H1 (cell line): ENCODE measurements around the gene IL5RA. TPM values are rescaled to one million over a fixed set of nuclear protein-coding genes. Genes with fewer than 3 reads are reported as not detected.

ENCODE experiments used
- CTCF ChIA-PET: fragments of 300-600 bp; sonication (Branson Sonifier 250); formaldehyde crosslinking; loops from one replicate; lab custom pipeline; 2021; ENCODE audit not compliant: partially characterized antibody; lab: Charles Lee
- POLR2A ChIA-PET: fragments of 300-600 bp; sonication (Branson Sonifier 250); formaldehyde crosslinking; loops from one replicate; lab custom pipeline; 2021; ENCODE audit warnings: inconsistent platforms; ENCODE audit not compliant: partially characterized antibody; lab: Charles Lee
- DNase-seq, 2 experiments: peaks; one replicate each; pipeline versions ENCODE4 v3.0.0 to v3.0.0-alpha.2; 2010 to 2022; ENCODE audit warnings: low spot score in 2 of 2, low read depth in 1 of 2, mixed read lengths in 1 of 2
- FAIRE-seq: peaks from 2 replicates; lab custom pipeline; 2011; peaks lifted over from hg19 to GRCh38; lab: Jason Lieb, UNC
- H2AFZ ChIP-seq: 2 replicates; pipeline ENCODE4 v1.8.1; 2012; ENCODE audit warnings: low read length, inconsistent platforms
- H2AK5ac ChIP-seq: 2 replicates; pipeline ENCODE4 v1.6.1; 2013; ENCODE audit warnings: low read depth, low read length
- H2BK120ac ChIP-seq: replicated peaks from 2 replicates; pipeline ENCODE3; 2013; ENCODE audit warnings: low read depth, low read length, inconsistent platforms
- H2BK12ac ChIP-seq: 2 replicates; pipeline ENCODE4 v1.6.1; 2013; ENCODE audit warnings: low read depth, low read length
- H2BK15ac ChIP-seq: 2 replicates; pipeline ENCODE4 v1.6.1; 2013; ENCODE audit warnings: low read length
- H2BK20ac ChIP-seq: 2 replicates; pipeline ENCODE4 v1.6.1; 2013; ENCODE audit warnings: low read length
- H2BK5ac ChIP-seq: 2 replicates; pipeline ENCODE4 v1.6.1; 2013; ENCODE audit warnings: low read depth, low read length
- H3K14ac ChIP-seq: 2 replicates; pipeline ENCODE4 v1.6.1; 2013; ENCODE audit warnings: inconsistent platforms; ENCODE audit not compliant: insufficient read length
- H3K18ac ChIP-seq: 2 replicates; pipeline ENCODE4 v1.6.1; 2013; ENCODE audit warnings: low read length; ENCODE audit errors: extremely low read depth
- H3K23ac ChIP-seq: 2 replicates; pipeline ENCODE4 v1.6.1; 2013; ENCODE audit warnings: inconsistent platforms; ENCODE audit not compliant: insufficient read length
- H3K23me2 ChIP-seq: 2 replicates; pipeline ENCODE4 v1.6.1; 2013; ENCODE audit warnings: low read depth, low read length
- H3K27ac ChIP-seq: 2 replicates; pipeline ENCODE4 v1.6.1; 2011; ENCODE audit warnings: low read depth, low read length, inconsistent platforms
- H3K27me3 ChIP-seq, 4 experiments: replicated peaks in 1 of 4; 1 replicate in 1 of 4; 2 replicates in 3 of 4; pipeline versions ENCODE4 v1.6.1 to v1.8.1; 2011 to 2013; ENCODE audit warnings: low read length in 3 of 4, mild to moderate bottlenecking in 3 of 4, inconsistent platforms in 2 of 4, mixed read lengths in 2 of 4, moderate library complexity in 1 of 4; ENCODE audit not compliant: control insufficient read depth in 3 of 4, insufficient read depth in 3 of 4; ENCODE audit errors: extremely low read depth in 1 of 4
- H3K36me3 ChIP-seq, 4 experiments: 2 replicates each; pipeline versions ENCODE4 v1.6.1 to v1.8.1; 2011 to 2013; ENCODE audit warnings: mild to moderate bottlenecking in 4 of 4, low read length in 3 of 4, moderate library complexity in 2 of 4, control low read depth in 1 of 4, inconsistent platforms in 1 of 4; ENCODE audit not compliant: insufficient read depth in 4 of 4, control insufficient read depth in 2 of 4
- H3K4ac ChIP-seq: replicated peaks from 2 replicates; pipeline ENCODE3; 2013; ENCODE audit warnings: low read length, low read depth, mixed read lengths, inconsistent platforms; ENCODE audit not compliant: insufficient read length
- H3K4me1 ChIP-seq, 4 experiments: replicated peaks in 1 of 4; 1 replicate in 1 of 4; 2 replicates in 3 of 4; pipeline versions ENCODE4 v1.6.1 to v1.8.1; 2011 to 2013; ENCODE audit warnings: low read length in 3 of 4, inconsistent platforms in 2 of 4, mixed read lengths in 1 of 4; ENCODE audit not compliant: insufficient read depth in 4 of 4, control insufficient read depth in 3 of 4
- H3K4me2 ChIP-seq, 2 experiments: 2 replicates each; pipeline versions ENCODE4 v1.6.1 to v1.8.1; 2011 to 2013; ENCODE audit warnings: low read depth in 2 of 2, low read length in 2 of 2, control low read depth in 1 of 2, inconsistent platforms in 1 of 2, mild to moderate bottlenecking in 1 of 2; ENCODE audit not compliant: insufficient read depth in 1 of 2
- H3K4me3 ChIP-seq, 4 experiments: fragments of 200-600, 300-600 bp in 1 of 4; sonication (generic), shearing (Covaris generic), sonication (Bioruptor Twin) in 1 of 4; 2 replicates each; pipeline versions ENCODE4 v1.5.1 to v1.8.1; 2011 to 2016; ENCODE audit warnings: low read length in 4 of 4, low read depth in 3 of 4, control low read depth in 2 of 4, inconsistent platforms in 2 of 4, mild to moderate bottlenecking in 2 of 4, mixed read lengths in 1 of 4, moderate library complexity in 1 of 4; ENCODE audit not compliant: insufficient read depth in 2 of 4; ENCODE audit errors: extremely low read depth in 1 of 4
- H3K56ac ChIP-seq: replicated peaks from 2 replicates; pipeline ENCODE3; 2013; ENCODE audit warnings: low read depth, mild to moderate bottlenecking, mixed read lengths, low read length, inconsistent platforms; ENCODE audit not compliant: insufficient read length
- H3K79me1 ChIP-seq: 2 replicates; pipeline ENCODE4 v1.6.1; 2013; ENCODE audit warnings: low read depth, low read length, control low read depth
- H3K79me2 ChIP-seq, 2 experiments: 2 replicates each; pipeline versions ENCODE4 v1.6.1 to v1.8.1; 2012 to 2013; ENCODE audit warnings: low read length in 2 of 2, mild to moderate bottlenecking in 2 of 2, inconsistent platforms in 1 of 2; ENCODE audit not compliant: insufficient read depth in 2 of 2, control insufficient read depth in 1 of 2
- H3K9ac ChIP-seq, 4 experiments: replicated peaks in 1 of 4; 1 replicate in 1 of 4; 2 replicates in 3 of 4; pipeline versions ENCODE4 v1.6.1 to v1.8.1; 2011 to 2013; ENCODE audit warnings: low read depth in 3 of 4, low read length in 3 of 4, control low read depth in 2 of 4, mild to moderate bottlenecking in 2 of 4, moderate library complexity in 2 of 4, inconsistent platforms in 1 of 4; ENCODE audit errors: extremely low read depth in 1 of 4
- H3K9me3 ChIP-seq, 2 experiments: 2 replicates each; pipeline versions ENCODE4 v1.6.1 to v1.8.1; 2012 to 2013; ENCODE audit warnings: mild to moderate bottlenecking in 2 of 2, moderate library complexity in 2 of 2, control low read depth in 1 of 2, inconsistent platforms in 1 of 2, low read depth in 1 of 2, low read length in 1 of 2, mixed read lengths in 1 of 2; ENCODE audit not compliant: insufficient read depth in 2 of 2
- H4K20me1 ChIP-seq, 2 experiments: replicated peaks in 1 of 2; 2 replicates each; pipeline versions ENCODE3 to v1.8.1; 2011 to 2013; ENCODE audit warnings: inconsistent platforms in 2 of 2, low read length in 2 of 2, mild to moderate bottlenecking in 1 of 2; ENCODE audit not compliant: insufficient read depth in 2 of 2, control insufficient read depth in 1 of 2
- H4K5ac ChIP-seq: 2 replicates; pipeline ENCODE4 v1.6.1; 2013; ENCODE audit warnings: low read length, low read depth, mixed read lengths, inconsistent platforms; ENCODE audit not compliant: insufficient read length
- H4K8ac ChIP-seq: 2 replicates; pipeline ENCODE4 v1.8.0; 2013; ENCODE audit warnings: mild to moderate bottlenecking, moderate library complexity, low read length, inconsistent platforms; ENCODE audit not compliant: insufficient read depth; ENCODE audit errors: extremely low read depth
- H4K91ac ChIP-seq: replicated peaks from 2 replicates; pipeline ENCODE3; 2013; ENCODE audit warnings: low read length, mixed read lengths, inconsistent platforms; ENCODE audit not compliant: insufficient read length
- BCL11A ChIP-seq, 2 experiments: IDR thresholded peaks; one replicate each; pipeline ENCODE4 v1.6.1; 2011; ENCODE audit warnings: low read depth in 2 of 2, low read length in 2 of 2, mild to moderate bottlenecking in 2 of 2
- GTF2F1 ChIP-seq: IDR thresholded peaks from 2 replicates; pipeline ENCODE4 v1.6.1; 2012; ENCODE audit warnings: low read depth, low read length, improper control_type of control experiment, borderline replicate concordance
- HDAC2 ChIP-seq, 2 experiments: fragments of 300-600 bp in 1 of 2; sonication (generic) in 1 of 2; IDR thresholded peaks; 2 replicates each; pipeline ENCODE4 v1.6.1; 2011 to 2012; ENCODE audit warnings: low read depth in 2 of 2, low read length in 2 of 2, mild to moderate bottlenecking in 2 of 2, moderate library complexity in 2 of 2, borderline replicate concordance in 1 of 2, inconsistent platforms in 1 of 2
- KDM4A ChIP-seq: IDR thresholded peaks from one replicate; pipeline ENCODE4 v1.7.1; 2012; ENCODE audit warnings: low read depth, mild to moderate bottlenecking, moderate library complexity, low read length, inconsistent platforms; ENCODE audit not compliant: severe bottlenecking
- MAFK ChIP-seq: IDR thresholded peaks from 2 replicates; pipeline ENCODE4 v1.6.1; 2012; ENCODE audit warnings: low read depth, mild to moderate bottlenecking, improper control_type of control experiment, low read length
- MAX ChIP-seq: IDR thresholded peaks from 2 replicates; pipeline ENCODE4 v1.6.1; 2012; ENCODE audit warnings: inconsistent platforms
- NANOG ChIP-seq: IDR thresholded peaks from 2 replicates; pipeline ENCODE4 v1.6.1; 2011; ENCODE audit warnings: low read length, low read depth, mild to moderate bottlenecking, inconsistent platforms; ENCODE audit not compliant: insufficient read depth, poor library complexity, severe bottlenecking
- POLR2A ChIP-seq, 2 experiments: IDR thresholded peaks; 1 replicate in 1 of 2; 2 replicates in 1 of 2; pipeline ENCODE4 v1.6.1; 2011; ENCODE audit warnings: low read depth in 2 of 2, low read length in 2 of 2, mild to moderate bottlenecking in 2 of 2; ENCODE audit errors: control extremely low read depth in 1 of 2
- RNF2 ChIP-seq: fragments of 200-900, 300-1000 bp; sonication (generic); IDR thresholded peaks from 2 replicates; pipeline ENCODE4 v1.7.1; 2016; ENCODE audit warnings: borderline replicate concordance, low read depth, mild to moderate bottlenecking, antibody characterized with exemption, low read length; ENCODE audit not compliant: poor library complexity, severe bottlenecking; ENCODE audit errors: missing control alignments
- RXRA ChIP-seq: IDR thresholded peaks from 2 replicates; pipeline ENCODE4 v1.6.1; 2011; ENCODE audit warnings: low read depth, mild to moderate bottlenecking, low read length, moderate library complexity; ENCODE audit not compliant: insufficient read depth
- SUZ12 ChIP-seq: fragments of 200-600 bp; sonication (generic); IDR thresholded peaks from 2 replicates; pipeline ENCODE4 v1.6.1; 2012; ENCODE audit warnings: mild to moderate bottlenecking, inconsistent platforms, low read length, moderate library complexity, mixed read lengths
- TBP ChIP-seq: IDR thresholded peaks from 2 replicates; pipeline ENCODE4 v1.6.1; 2011; ENCODE audit warnings: low read depth, low read length, improper control_type of control experiment
- USF2 ChIP-seq: IDR thresholded peaks from 2 replicates; pipeline ENCODE4 v1.6.1; 2011; ENCODE audit warnings: low read length, improper control_type of control experiment
- WGBS, 2 experiments: shearing (Covaris generic) in 1 of 2; methylation state at CpG; one replicate each; pipeline versions ENCODE4 v1.1.6 to v1.1.7; 2013 to 2015; ENCODE audit warnings: low lambda C conversion rate in 2 of 2, mixed read lengths in 2 of 2, inconsistent platforms in 1 of 2, low coverage in 1 of 2, missing lambda C conversion rate in 1 of 2; ENCODE audit not compliant: insufficient replicate concordance in 2 of 2, insufficient coverage in 1 of 2, insufficient read length in 1 of 2; ENCODE audit errors: extremely low coverage in 1 of 2, missing lambda C conversion rate in 1 of 2; 5-methylcytosine and 5-hydroxymethylcytosine counted together
- polyA plus RNA-seq, 7 experiments: library from polyadenylated mRNA; depleted of rRNA in 3 of 7; stranded (reverse) in 5 of 7; unstranded in 2 of 7; fragments of >200 nt in 5 of 7; fragments of 200-250 nt in 2 of 7; gene quantifications; 1 replicate in 5 of 7; 2 replicates in 1 of 7; 4 replicates in 1 of 7; pipeline versions ENCODE4 v1.2.1 to v1.2.3, GENCODE V29; 2011 to 2013; ENCODE audit warnings: missing spikeins in 2 of 7, mixed read lengths in 2 of 7
- total RNA-seq: library from RNA; stranded (reverse); fragmentation: NEBNext Ultra II Directional; extraction: Animal tissue kit (Norgen Biotek cat#: 25700); gene quantifications from 2 replicates; pipeline ENCODE4 v1.2.1, GENCODE V29; 2021

The IL5RA gene
- total and polyA plus RNA-seq, 2 of the 8 experiments (the other 6 are each of a cell fraction or from before 2014, with no cell fraction given) = not detected

GRCh38 chr3:3117651-3118050 is 7.5 kb upstream of the IL5RA start:
- no peak overlapping the region for H2BK120ac ChIP-seq
- no peak overlapping the region for H3K4ac ChIP-seq
- no peak overlapping the region for H3K23ac ChIP-seq
- ChIA-PET POLR2A (no interaction called here), CTCF (no interaction called here)
- no peak overlapping the region for H2BK20ac ChIP-seq
- H3K9me3 ChIP-seq = no peaks in the 10 kb centered on the region
- H4K91ac ChIP-seq = no peak overlapping the region
- no peaks in the 10 kb centered on the region for H3K27me3 ChIP-seq
- 85% methylated on average over 2 of the region's 2 CpGs; no CpG with 5 or more reads in 1 of the 2 experiments for WGBS, 2 experiments
- H2BK5ac ChIP-seq = no peak overlapping the region
- no peaks in the 10 kb centered on the region for H4K20me1 ChIP-seq
- H2AK5ac ChIP-seq = no peak overlapping the region
- no peak overlapping the region for H2AFZ ChIP-seq
- no peak overlapping the region for H3K4me2 ChIP-seq
- no peak overlapping the region for H3K27ac ChIP-seq
- DNase-seq (no peak), FAIRE-seq (no peak)
- H3K36me3 ChIP-seq = no peaks in the 10 kb centered on the region
- no peak overlapping the region for H3K9ac ChIP-seq
- H3K23me2 ChIP-seq = no peaks in the 10 kb centered on the region
- H4K8ac ChIP-seq = no peak overlapping the region
- no peak overlapping the region for H3K4me3 ChIP-seq
- no peak overlapping the region for H3K56ac ChIP-seq
- H2BK15ac ChIP-seq = no peak overlapping the region
- no peaks in the 10 kb centered on the region for H3K79me1 ChIP-seq
- no peak overlapping the region for H3K18ac ChIP-seq
- H3K79me2 ChIP-seq = no peaks in the 10 kb centered on the region
- no peaks in the 10 kb centered on the region for H3K4me1 ChIP-seq
- H4K5ac ChIP-seq = no peak overlapping the region
- H3K14ac ChIP-seq = no peak overlapping the region
- H2BK12ac ChIP-seq = no peak overlapping the region
- TF ChIP-seq NANOG (no peak), POLR2A (IDR thresholded peaks at IDR 0.05; ENCODE audit: control extremely low read depth in 1 of 2, low read depth in 2 of 2, low read length in 2 of 2) (no peak), SUZ12 (no peak), HDAC2 (IDR thresholded peaks at IDR 0.05; ENCODE audit: borderline replicate concordance in 1 of 2, low read depth in 2 of 2, low read length in 2 of 2) (no peak), BCL11A (IDR thresholded peaks at IDR 0.05; ENCODE audit: low read depth in 2 of 2, low read length in 2 of 2) (no peak), GTF2F1 (no peak), KDM4A (no peak), MAX (no peak), TBP (no peak), USF2 (no peak), MAFK (no peak), RXRA (no peak), RNF2 (no peak)
